B cell (primary cell): ENCODE data around the gene PRLR. TPM values are rescaled to one million over a fixed set of nuclear protein-coding genes. Genes with fewer than 3 reads are reported as not detected.

Experiments used
- ATAC-seq: fragments of 200-7000 bp; cut with Tn5 transposase; one replicate; pipeline ENCODE4 v1.10.0; 2021; ENCODE audit warnings: low read depth, mild to moderate bottlenecking, moderate number of reproducible peaks, moderate library complexity
- CTCF ChIA-PET: fragments of 350-600 bp; sonication (Branson Sonifier 250); formaldehyde crosslinking; loops from one replicate; lab custom pipeline; 2021; ENCODE audit warnings: antibody characterized with exemption, inconsistent platforms; lab: Charles Lee
- POLR2A ChIA-PET: fragments of 350-600 bp; sonication (Branson Sonifier 250); formaldehyde crosslinking; loops from one replicate; lab custom pipeline; 2021; ENCODE audit warnings: antibody characterized with exemption; lab: Charles Lee
- DNase-seq: peaks from one replicate; pipeline ENCODE4 v3.0.0; 2013
- H2AFZ ChIP-seq: 2 replicates; pipeline ENCODE4 v1.6.1; 2012; ENCODE audit warnings: mild to moderate bottlenecking, low read depth, low read length; ENCODE audit not compliant: insufficient read depth, poor library complexity, severe bottlenecking
- H3K27ac ChIP-seq, 2 donors: 1 replicate in 1 of 2; 2 replicates in 1 of 2; pipeline ENCODE4 v1.5.1; 2012 to 2013; ENCODE audit warnings: low read length in 2 of 2, mild to moderate bottlenecking in 2 of 2, moderate library complexity in 1 of 2
- H3K27me3 ChIP-seq, 4 experiments: fragments of 200-600 bp in 1 of 4; sonication (generic) in 1 of 4; replicated peaks in 1 of 4; 1 replicate in 2 of 4; 2 replicates in 2 of 4; pipeline versions ENCODE4 v1.6.1 to v1.7.0; 2013 to 2016; ENCODE audit warnings: low read length in 3 of 4, mild to moderate bottlenecking in 2 of 4, mixed read lengths in 1 of 4, moderate library complexity in 1 of 4; ENCODE audit not compliant: insufficient read depth in 4 of 4, control insufficient read depth in 3 of 4; ENCODE audit errors: control extremely low read depth in 1 of 4
- H3K36me3 ChIP-seq, 2 experiments: replicated peaks in 1 of 2; 1 replicate in 1 of 2; 2 replicates in 1 of 2; pipeline versions ENCODE4 v1.6.1 to v1.7.1; 2013; ENCODE audit warnings: low read length in 1 of 2; ENCODE audit not compliant: insufficient read depth in 2 of 2, control insufficient read depth in 1 of 2; ENCODE audit errors: control extremely low read depth in 1 of 2, extremely low read depth in 1 of 2
- H3K4me1 ChIP-seq, 2 donors: fragments of 200-600 bp in 1 of 2; sonication (generic) in 1 of 2; 1 replicate in 1 of 2; 2 replicates in 1 of 2; pipeline versions ENCODE4 v1.5.1 to v1.6.1; 2013 to 2017; ENCODE audit warnings: low read length in 2 of 2; ENCODE audit not compliant: control insufficient read depth in 2 of 2, insufficient read depth in 2 of 2
- H3K4me2 ChIP-seq: replicated peaks from 2 replicates; pipeline ENCODE3; 2012; ENCODE audit warnings: mild to moderate bottlenecking, low read depth, low read length; ENCODE audit not compliant: poor library complexity, severe bottlenecking
- H3K4me3 ChIP-seq, 5 experiments: fragments of 200-600 bp in 1 of 5; sonication (generic) in 1 of 5; 1 replicate in 3 of 5; 2 replicates in 2 of 5; pipeline versions ENCODE4 v1.5.1 to v1.7.0; 2011 to 2016; ENCODE audit warnings: low read length in 4 of 5, mild to moderate bottlenecking in 4 of 5, low read depth in 2 of 5, control low read depth in 1 of 5, moderate library complexity in 1 of 5; ENCODE audit not compliant: insufficient read depth in 1 of 5; ENCODE audit errors: control extremely low read depth in 1 of 5, extremely low read depth in 1 of 5
- H3K79me2 ChIP-seq: fragments of 200-600 bp; sonication (generic); one replicate; pipeline ENCODE4 v1.6.0; 2016; ENCODE audit warnings: low read length; ENCODE audit not compliant: control insufficient read depth, insufficient read depth
- H3K9ac ChIP-seq: fragments of 200-600 bp; sonication (generic); 2 replicates; pipeline ENCODE4 v1.6.1; 2017; ENCODE audit warnings: mild to moderate bottlenecking, low read length, moderate library complexity
- H3K9me3 ChIP-seq, 3 donors: one replicate each; pipeline versions ENCODE4 v1.6.1 to v1.7.1; 2013; ENCODE audit warnings: low read length in 2 of 3; ENCODE audit not compliant: control insufficient read depth in 2 of 3, insufficient read depth in 1 of 3; ENCODE audit errors: control extremely low read depth in 1 of 3
- H4K20me1 ChIP-seq: 2 replicates; pipeline ENCODE4 v1.6.0; 2012; ENCODE audit warnings: mild to moderate bottlenecking, low read length; ENCODE audit not compliant: insufficient read depth, control insufficient read depth, poor library complexity, severe bottlenecking
- H3K27ac Mint-ChIP-seq: one replicate; pipeline ENCODE4 v1.8.0; 2021; ENCODE audit warnings: mixed read lengths
- H3K27me3 Mint-ChIP-seq: one replicate; pipeline ENCODE4 v1.8.0; 2021; ENCODE audit warnings: mixed read lengths
- H3K4me1 Mint-ChIP-seq: one replicate; pipeline ENCODE4 v1.8.0; 2021; ENCODE audit warnings: mixed read lengths
- H3K4me3 Mint-ChIP-seq: one replicate; pipeline ENCODE4 v1.8.0; 2021; ENCODE audit warnings: mixed read lengths
- H3K9me3 Mint-ChIP-seq: one replicate; pipeline ENCODE4 v1.8.0; 2022; ENCODE audit warnings: mixed read lengths; ENCODE audit not compliant: insufficient read depth
- CTCF ChIP-seq: fragments of 200-600 bp; IDR thresholded peaks from one replicate; pipeline ENCODE4 v1.8.0; 2022; ENCODE audit warnings: antibody characterized with exemption, mild to moderate bottlenecking
- EZH2 ChIP-seq: IDR thresholded peaks from 2 replicates; pipeline ENCODE4 v1.6.1; 2012; ENCODE audit warnings: borderline replicate concordance, low read depth, mild to moderate bottlenecking, moderate library complexity, low read length; ENCODE audit not compliant: insufficient read depth, poor library complexity, severe bottlenecking
- WGBS: methylation state at CpG from one replicate; pipeline ENCODE4 v1.1.5; 2013; ENCODE audit warnings: missing lambda C conversion rate; ENCODE audit not compliant: insufficient coverage; 5-methylcytosine and 5-hydroxymethylcytosine counted together
- intact Hi-C: fragments of 100-400 bp; cut with micrococcal nuclease; formaldehyde crosslinking; loops from one replicate; pipeline ENCODE4 v1.10.0; 2022
- polyA plus RNA-seq: library from polyadenylated mRNA; depleted of rRNA; stranded (reverse); fragments of >200 nt; gene quantifications from 2 replicates; pipeline ENCODE4 v1.2.3, GENCODE V29; 2012
- total RNA-seq, 2 donors: library from RNA; stranded (reverse); fragments of 120-200 nt in 1 of 2; gene quantifications; 1 replicate in 1 of 2; 2 replicates in 1 of 2; pipeline versions ENCODE4 v1.2.3 to v1.2.4, GENCODE V29; 2013 to 2022

The PRLR gene
- total and polyA plus RNA-seq, 2 donors (not counting 1 experiment from before 2014, with no cell fraction given), result 0.39 TPM; not detected in 1

DNA sequence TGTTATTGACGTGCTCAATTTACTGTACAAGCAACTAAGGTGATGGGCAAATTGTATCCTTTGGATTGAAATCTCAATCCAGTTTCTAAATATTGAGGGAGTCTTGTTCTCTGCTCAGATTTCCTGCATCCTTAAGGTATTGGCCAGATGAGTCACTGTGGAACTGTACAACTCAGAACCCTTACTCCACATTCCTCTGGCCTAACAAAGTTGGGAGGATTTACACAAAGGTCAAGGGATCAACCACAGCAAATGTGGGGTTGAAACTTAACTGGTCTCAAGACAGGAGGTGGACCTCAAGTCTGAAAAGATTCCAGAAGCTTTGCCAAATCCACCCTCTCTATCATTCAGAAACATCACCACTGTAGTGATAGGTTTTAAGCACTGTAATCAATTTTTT, 101.0 kb downstream of the PRLR start:
- no peak overlapping the region for H2AFZ ChIP-seq
- H3K9me3 ChIP-seq, result no peaks in the 10 kb centered on the region
- intact Hi-C loops, result no loop called here
- CTCF ChIA-PET, result no interaction called here
- no peaks in the 10 kb centered on the region for H3K4me1 ChIP-seq
- TF ChIP-seq CTCF (no peak), EZH2 (no peak)
- ATAC-seq (no peak), DNase-seq (no peak)
- H3K79me2 ChIP-seq, result no peaks in the 10 kb centered on the region
- Mint-ChIP-seq H3K4me1 (no peaks in the 10 kb centered on the region), H3K4me3 (no peak overlapping the region), H3K9me3 (no peaks in the 10 kb centered on the region), H3K27ac (no peak overlapping the region), H3K27me3 (peaks cover 26% of the 10 kb centered on the region)
- no peak overlapping the region for H3K4me2 ChIP-seq
- no peak overlapping the region for H3K4me3 ChIP-seq
- H4K20me1 ChIP-seq, result no peaks in the 10 kb centered on the region
- H3K27ac ChIP-seq, result no peak overlapping the region
- POLR2A ChIA-PET, result no interaction called here
- no peaks in the 10 kb centered on the region for H3K36me3 ChIP-seq
- no peak overlapping the region for H3K9ac ChIP-seq
- no peaks in the 10 kb centered on the region for H3K27me3 ChIP-seq
- WGBS, result no CpG with 5 or more reads among the region's 1 CpG

DNA sequence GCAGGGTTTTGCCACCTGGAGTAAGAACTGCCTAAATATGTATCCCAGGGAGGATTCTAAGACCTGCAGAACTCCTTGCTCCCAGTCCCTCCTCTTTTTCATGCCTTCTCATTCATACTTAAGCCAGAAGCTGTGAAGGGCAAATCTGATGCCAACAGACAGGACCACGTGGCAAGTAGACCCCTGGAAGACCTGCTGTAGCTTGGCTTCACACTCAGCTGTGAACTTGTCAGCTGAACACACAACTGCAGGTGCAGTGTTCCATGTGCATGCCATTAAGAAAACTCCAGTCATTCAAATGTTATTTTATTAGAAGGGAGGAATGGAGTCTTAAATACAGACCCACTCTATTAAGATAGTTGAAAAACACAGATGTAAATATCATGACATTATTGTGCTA, 103.3 kb downstream of the PRLR start:
- no peak overlapping the region for H3K4me2 ChIP-seq
- Mint-ChIP-seq H3K4me3 (no peak overlapping the region), H3K9me3 (no peaks in the 10 kb centered on the region), H3K27me3 (peaks cover 22% of the 10 kb centered on the region), H3K27ac (no peak overlapping the region), H3K4me1 (no peaks in the 10 kb centered on the region)
- H3K4me3 ChIP-seq, result no peak overlapping the region
- no peak overlapping the region for H2AFZ ChIP-seq
- H3K27ac ChIP-seq, result no peak overlapping the region
- no peaks in the 10 kb centered on the region for H3K27me3 ChIP-seq
- H4K20me1 ChIP-seq, result no peaks in the 10 kb centered on the region
- H3K4me1 ChIP-seq, result no peaks in the 10 kb centered on the region
- intact Hi-C loops, result no loop called here
- no peak overlapping the region for H3K9ac ChIP-seq
- ChIA-PET CTCF (no interaction called here), POLR2A (no interaction called here)
- no CpG with 5 or more reads among the region's 1 CpG for WGBS
- no peaks in the 10 kb centered on the region for H3K36me3 ChIP-seq
- ATAC-seq, result no peak
- TF ChIP-seq CTCF (no peak), EZH2 (no peak)
- no peaks in the 10 kb centered on the region for H3K79me2 ChIP-seq
- H3K9me3 ChIP-seq, result no peaks in the 10 kb centered on the region
- DNase-seq, result no peak
